HG03520 (cell line): ENCODE results near the gene SNX14.
"Not testable (repeated sequence)": the region's sequence is repeated elsewhere in the genome, so short reads cannot be mapped to it uniquely, and the experiment has no call there.

Experiments
- ATAC-seq: cut with Tn5 transposase; IDR thresholded peaks from one replicate; pipeline ENCODE4 v1.9.1; 2021; ENCODE audit warnings: mild to moderate bottlenecking, moderate library complexity; ENCODE audit not compliant: unreplicated experiment

The SNX14 gene

GRCh38 chr6:85593438-85594196 lies at the start of gene SNX14:
Gene SNX14 (minus strand): TSS chr6:85593858. CDS start chr6:85593718, 140 bp downstream.
- ATAC-seq: peak; percentile 87

- ATAC-seq: peak; percentile 71
Measured at GRCh38 chr6:85642774-85643536, 49.3 kb upstream of the SNX14 start, which contains the start of gene SYNCRIP. Gene SYNCRIP (minus strand): TSS chr6:85642886. CDS start chr6:85641439, 1,447 bp downstream.

DNA sequence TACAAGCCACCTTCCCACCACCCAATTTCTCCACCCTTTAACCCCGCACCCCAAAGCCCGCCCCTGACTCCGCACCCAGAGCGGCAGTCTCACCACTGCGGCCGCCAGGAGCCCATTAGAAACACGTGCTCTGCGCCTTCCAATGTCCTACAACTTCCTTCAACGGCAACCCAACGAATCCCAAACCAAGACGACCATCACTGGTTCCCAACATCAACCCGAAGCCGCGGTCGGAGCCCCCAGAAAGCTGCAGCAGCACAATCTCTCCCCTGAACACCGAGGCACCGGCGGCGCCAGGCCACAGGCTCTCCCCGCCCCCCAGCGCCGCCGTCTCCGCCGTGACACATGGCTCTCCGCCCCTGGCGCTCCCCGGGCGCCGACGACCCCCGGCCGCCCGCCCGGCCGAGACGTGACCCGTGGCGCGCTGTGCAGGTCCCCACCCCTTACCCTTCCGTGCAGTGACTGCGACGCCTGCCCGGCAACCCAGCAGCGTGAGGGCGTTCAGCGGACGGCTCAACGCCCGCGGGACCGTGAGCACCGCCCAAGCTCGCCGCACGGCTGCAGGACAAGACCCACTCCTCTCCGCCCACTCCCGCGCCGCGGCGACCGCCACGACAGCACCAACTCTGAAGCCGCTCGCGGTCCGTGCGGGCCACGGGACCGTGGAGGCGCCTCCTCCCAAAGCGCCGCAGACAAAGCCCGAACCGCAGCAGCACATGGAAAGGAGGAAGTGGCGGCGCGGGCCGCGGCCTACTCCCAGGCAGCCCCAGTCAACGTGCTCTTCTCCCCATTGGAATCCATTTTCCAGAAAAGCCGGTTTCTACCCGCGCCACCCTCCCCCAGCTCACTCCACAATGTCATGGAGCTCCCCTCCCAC lies 48.5 kb upstream of the SNX14 start:
- no peak for ATAC-seq

- ATAC-seq: no peak
Measured at GRCh38 chr6:85641522-85641896, 47.9 kb upstream of the SNX14 start.

DNA sequence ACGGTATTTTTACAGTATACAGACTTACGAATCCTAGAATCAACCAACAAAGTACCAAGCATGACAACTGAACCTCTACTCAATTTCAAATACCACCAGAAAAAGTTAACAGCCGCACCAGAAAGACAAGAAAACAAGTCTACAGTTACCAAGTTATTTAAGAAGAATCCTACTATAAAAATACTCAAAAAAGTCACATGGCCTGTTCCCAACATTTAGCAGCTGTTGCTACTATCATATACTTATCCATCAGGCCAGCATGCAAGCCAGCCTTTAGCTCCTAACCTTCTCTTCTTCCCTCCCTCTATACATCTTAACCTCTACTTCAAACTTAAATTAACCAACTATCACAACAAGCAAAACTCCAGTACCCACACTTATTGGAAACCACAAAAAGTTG lies 47.2 kb upstream of the SNX14 start:
- ATAC-seq: no peak

DNA sequence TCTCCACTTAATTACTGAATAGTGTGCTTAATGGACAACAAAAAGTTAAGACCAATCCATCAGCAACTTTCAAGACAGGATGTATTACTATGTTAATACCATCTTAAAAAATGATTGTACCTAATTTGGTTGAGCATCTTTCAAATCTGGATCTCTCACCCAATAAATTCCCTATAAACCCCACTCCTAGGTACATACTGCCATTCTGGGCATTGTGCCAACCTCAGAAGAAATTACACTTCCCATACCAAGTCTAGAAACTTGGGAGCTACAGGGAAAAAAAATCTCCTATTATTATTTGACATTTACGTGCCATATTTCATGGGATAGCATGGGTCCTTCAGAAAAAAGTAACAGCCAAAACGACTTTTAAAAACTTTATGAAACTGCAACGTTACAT lies 43.9 kb upstream of the SNX14 start:
- no peak for ATAC-seq

- no peak for ATAC-seq
Measured at GRCh38 chr6:85632164-85632942, 38.7 kb upstream of the SNX14 start.

GRCh38 chr6:85631117-85631516 lies 37.5 kb upstream of the SNX14 start:
- not testable (repeated sequence) for ATAC-seq

DNA sequence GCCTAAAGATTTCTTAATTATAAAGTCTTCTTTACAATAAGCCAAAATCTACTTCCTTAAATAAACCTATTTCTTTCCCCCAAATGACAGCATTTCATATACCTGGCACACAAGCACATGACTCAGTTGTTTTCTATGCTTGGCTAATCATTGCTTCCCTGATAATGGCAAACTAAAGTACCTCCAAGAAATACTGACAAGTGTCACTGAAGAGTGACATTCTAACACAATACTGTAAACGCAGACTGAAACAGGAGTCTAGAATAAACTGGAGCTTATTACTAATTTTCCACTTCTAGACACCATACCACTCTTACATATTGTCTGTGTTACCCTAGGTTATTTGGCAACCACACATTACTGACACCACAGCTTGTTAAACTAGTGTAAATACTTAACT lies 34.7 kb upstream of the SNX14 start:
- ATAC-seq: no peak

- no peak for ATAC-seq
Measured at GRCh38 chr6:85620308-85620707, 26.6 kb upstream of the SNX14 start.

- no peak for ATAC-seq
Measured at GRCh38 chr6:85614780-85615179, 21.1 kb upstream of the SNX14 start.

GRCh38 chr6:85612690-85613474 lies 19.2 kb upstream of the SNX14 start:
- no peak for ATAC-seq

- ATAC-seq: no peak
Measured at GRCh38 chr6:85610182-85610895, 16.7 kb upstream of the SNX14 start.

DNA sequence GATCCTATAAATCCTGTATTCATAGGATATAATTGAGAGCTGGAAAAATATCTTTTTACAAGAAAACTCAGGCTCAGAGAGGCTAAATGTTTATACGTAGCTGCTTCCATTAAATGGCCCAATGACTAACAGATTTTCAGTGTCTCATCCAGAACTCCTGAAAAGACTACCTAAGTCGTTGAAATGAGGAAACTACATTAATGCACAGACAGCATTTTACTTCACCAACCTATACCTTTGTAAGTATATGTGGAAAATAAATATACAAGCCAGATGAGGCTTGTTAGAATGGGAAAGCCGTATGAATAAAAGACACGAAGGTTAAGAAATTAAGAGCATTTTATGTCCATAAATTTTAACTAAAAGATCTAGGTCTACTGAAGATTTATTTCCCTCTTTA lies 8.4 kb upstream of the SNX14 start:
- no peak for ATAC-seq

GRCh38 chr6:85600713-85601313 lies 7.2 kb upstream of the SNX14 start:
- no peak for ATAC-seq

DNA sequence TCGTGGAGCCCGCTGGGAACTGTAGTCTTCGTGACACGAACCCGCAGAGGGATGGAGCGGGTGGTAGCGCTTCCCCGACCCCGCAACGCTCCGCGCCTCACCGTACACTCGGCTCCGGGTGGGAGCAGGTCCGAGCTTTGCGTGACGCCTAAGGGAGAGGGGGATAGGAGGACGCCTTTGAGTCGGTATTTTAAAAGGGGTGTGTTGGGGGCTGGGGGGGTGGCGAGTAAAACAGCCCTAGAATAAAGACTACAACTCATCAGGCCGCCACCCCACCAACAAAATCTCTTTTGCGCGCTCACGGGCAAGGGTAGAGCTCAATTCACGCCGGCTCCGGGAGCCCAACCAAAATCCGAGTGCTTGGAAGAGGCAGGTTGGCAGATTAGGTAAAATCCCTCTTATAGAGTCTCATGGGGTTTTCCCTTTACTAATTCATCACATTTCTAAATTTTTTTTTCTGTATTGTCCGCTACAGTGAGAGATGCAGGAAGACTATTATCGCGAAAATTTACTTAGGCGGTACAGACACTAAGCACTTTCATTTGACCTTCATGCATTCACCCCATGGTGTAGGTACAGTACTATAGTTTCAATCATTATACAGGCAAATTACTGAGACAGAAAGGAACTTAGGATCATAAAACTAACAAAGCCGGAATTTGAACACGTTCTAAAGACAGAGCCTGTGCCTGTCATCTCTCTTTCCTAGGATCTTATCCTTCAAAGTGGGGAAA lies 706 bp upstream of the SNX14 start:
- peak; percentile 5 for ATAC-seq

- ATAC-seq: no peak
Measured at GRCh38 chr6:85592033-85592432, 1.6 kb downstream of the SNX14 start.

DNA sequence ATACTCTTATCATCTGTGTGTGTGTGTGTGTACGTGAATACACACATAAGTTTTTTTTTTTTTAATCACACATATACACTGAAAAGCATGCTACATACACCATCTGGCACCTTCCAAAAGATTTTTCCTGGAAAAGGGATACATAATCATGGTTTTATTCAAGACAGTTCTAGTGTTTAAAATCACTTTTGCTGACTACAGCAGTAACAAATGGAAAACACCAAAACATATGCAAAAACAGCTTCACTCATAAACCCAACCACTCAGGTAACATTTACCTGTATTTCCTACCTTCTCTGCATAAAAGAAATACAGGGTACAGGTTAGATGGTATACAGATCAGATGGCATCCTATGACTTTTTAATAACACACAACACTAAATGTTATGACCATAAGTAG lies 2.5 kb downstream of the SNX14 start:
- ATAC-seq: no peak
